ENCODE results near the gene CELF1.

CELF1 gene

GRCh38 chr11:47508240-47508957 is 44.5 kb downstream of the CELF1 start:
- H3K36me3 Mint-ChIP-seq (ENCODE audit: insufficient read depth) = peaks cover 37% of the 10 kb centered on the region
- H3K4me1 Mint-ChIP-seq (ENCODE audit: low read depth in 2 of 2) = peaks cover 44 to 72% of the 10 kb centered on the region in 2 donors
- DNase-seq = no peak
- ATAC-seq (replicated peaks) = no peak
- no peaks in the 10 kb centered on the region for H3K27me3 Mint-ChIP-seq
- H3K27ac Mint-ChIP-seq = peak overlapping the region; percentile 59 to 80
- H3K4me3 Mint-ChIP-seq = peak overlapping the region; percentile 7 to 35
- H3K9me3 Mint-ChIP-seq = no peaks in the 10 kb centered on the region

GRCh38 chr11:47507563-47508239 is 45.2 kb downstream of the CELF1 start:
- DNase-seq (no peak), ATAC-seq (replicated peaks) (peak; percentile 5)
- Mint-ChIP-seq H3K4me3 (peak overlapping the region; percentile 7 to 35), H3K27me3 (no peaks in the 10 kb centered on the region), H3K4me1 (ENCODE audit: low read depth in 2 of 2) (peaks cover 51 to 78% of the 10 kb centered on the region in 2 donors), H3K9me3 (no peaks in the 10 kb centered on the region), H3K27ac (peak overlapping the region; percentile 59 to 80), H3K36me3 (ENCODE audit: insufficient read depth) (peaks cover 36% of the 10 kb centered on the region)

GRCh38 chr11:47506795-47507562 is 46.0 kb downstream of the CELF1 start:
- ATAC-seq (replicated peaks) (peak; percentile 37), DNase-seq (no peak)
- H3K4me3 Mint-ChIP-seq = peak overlapping the region; percentile 2 to 32
- no peaks in the 10 kb centered on the region for H3K27me3 Mint-ChIP-seq
- peak overlapping the region; percentile 26 to 80 for H3K27ac Mint-ChIP-seq
- H3K36me3 Mint-ChIP-seq (ENCODE audit: insufficient read depth) = peaks cover 31% of the 10 kb centered on the region
- H3K9me3 Mint-ChIP-seq = no peaks in the 10 kb centered on the region
- peaks cover 52 to 78% of the 10 kb centered on the region in 2 donors for H3K4me1 Mint-ChIP-seq (ENCODE audit: low read depth in 2 of 2)

DNA sequence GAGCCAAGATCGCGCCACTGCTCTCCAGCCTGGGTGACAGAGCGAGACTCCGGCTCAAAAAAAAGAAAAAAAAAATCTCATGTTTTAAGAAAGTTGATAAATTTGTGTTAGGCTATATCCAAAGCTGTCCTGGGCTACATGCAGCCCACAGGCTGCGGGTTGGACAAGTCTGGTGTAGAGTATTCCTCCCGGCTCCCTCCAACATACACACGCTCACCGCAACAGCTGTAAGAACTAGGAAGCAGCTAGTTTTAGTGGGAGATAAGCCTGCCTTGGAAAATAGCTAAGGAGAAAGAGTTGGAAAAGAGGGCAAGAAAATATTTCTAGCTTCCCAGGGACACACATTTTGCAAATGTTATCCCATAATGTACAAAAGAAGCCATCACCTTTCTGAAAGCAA is 46.6 kb downstream of the CELF1 start:
- no peaks in the 10 kb centered on the region for H3K9me3 Mint-ChIP-seq
- no peaks in the 10 kb centered on the region for H3K27me3 Mint-ChIP-seq
- peaks cover 52 to 72% of the 10 kb centered on the region in 2 donors for H3K4me1 Mint-ChIP-seq (ENCODE audit: low read depth in 2 of 2)
- peak overlapping the region in 1 of 2 donors; percentile 2 for H3K4me3 Mint-ChIP-seq
- H3K36me3 Mint-ChIP-seq (ENCODE audit: insufficient read depth) = peaks cover 34% of the 10 kb centered on the region
- peak overlapping the region in 1 of 2 donors; percentile 26 for H3K27ac Mint-ChIP-seq
- ATAC-seq (replicated peaks) (no peak), DNase-seq (no peak)

DNA sequence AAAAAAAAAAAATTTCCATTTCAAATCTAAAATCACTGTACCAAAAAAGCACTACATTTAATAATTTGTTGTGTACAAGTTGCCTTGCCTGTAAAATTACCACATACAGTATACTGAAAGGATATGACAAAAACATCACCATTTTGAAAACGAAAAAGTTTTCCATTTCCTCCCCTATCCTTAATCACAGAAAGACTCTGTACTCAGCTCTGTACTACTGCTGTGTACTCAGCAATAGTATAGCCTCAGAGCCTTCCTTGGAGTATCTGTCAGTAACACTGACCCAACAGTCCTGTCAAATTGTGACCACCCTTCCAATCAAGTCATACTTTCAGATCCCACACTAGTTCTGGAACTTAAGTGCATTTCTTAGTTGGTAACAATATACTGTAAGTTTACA is 48.0 kb downstream of the CELF1 start:
- Mint-ChIP-seq H3K27me3 (no peaks in the 10 kb centered on the region), H3K9me3 (no peaks in the 10 kb centered on the region), H3K36me3 (ENCODE audit: insufficient read depth) (peaks cover 30% of the 10 kb centered on the region), H3K4me3 (no peak overlapping the region), H3K4me1 (ENCODE audit: low read depth in 2 of 2) (peaks cover 50 to 65% of the 10 kb centered on the region in 2 donors), H3K27ac (peak overlapping the region; percentile 16 to 49)
- DNase-seq (no peak), ATAC-seq (replicated peaks) (no peak)

GRCh38 chr11:47503227-47503626 is 49.7 kb downstream of the CELF1 start:
- peaks cover 41 to 59% of the 10 kb centered on the region in 2 donors for H3K4me1 Mint-ChIP-seq (ENCODE audit: low read depth in 2 of 2)
- H3K27ac Mint-ChIP-seq = peak overlapping the region in 1 of 2 donors; percentile 5
- no peak for DNase-seq
- H3K27me3 Mint-ChIP-seq = no peaks in the 10 kb centered on the region
- no peak for ATAC-seq (replicated peaks)
- peaks cover 29% of the 10 kb centered on the region for H3K36me3 Mint-ChIP-seq (ENCODE audit: insufficient read depth)
- no peaks in the 10 kb centered on the region for H3K9me3 Mint-ChIP-seq
- H3K4me3 Mint-ChIP-seq = no peak overlapping the region

DNA sequence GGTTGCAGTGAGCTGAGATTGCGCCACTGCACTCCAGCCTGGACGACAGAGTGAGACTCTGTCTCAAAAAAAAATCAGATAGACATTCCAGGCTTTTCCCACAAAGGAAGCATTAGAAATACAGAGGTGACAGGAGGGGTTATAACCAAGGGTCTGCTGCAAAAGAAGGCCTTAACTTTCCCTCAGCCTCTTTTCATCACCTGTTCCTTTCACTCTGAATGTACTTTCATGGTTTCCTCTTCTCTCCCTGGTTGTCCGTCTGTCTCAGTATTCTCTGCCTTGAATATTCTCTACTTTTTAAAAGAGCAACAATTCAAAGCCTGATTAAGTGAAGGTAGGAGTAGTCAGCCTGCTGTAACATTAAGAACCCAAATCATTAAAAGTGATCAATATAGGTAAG is 50.2 kb downstream of the CELF1 start:
- Mint-ChIP-seq H3K4me3 (no peak overlapping the region), H3K36me3 (ENCODE audit: insufficient read depth) (peaks cover 31% of the 10 kb centered on the region), H3K27me3 (no peaks in the 10 kb centered on the region), H3K4me1 (ENCODE audit: low read depth in 2 of 2) (peaks cover 40 to 54% of the 10 kb centered on the region in 2 donors), H3K9me3 (no peaks in the 10 kb centered on the region), H3K27ac (peak overlapping the region in 1 of 2 donors; percentile 5)
- no peak for ATAC-seq (replicated peaks)
- no peak for DNase-seq

DNA sequence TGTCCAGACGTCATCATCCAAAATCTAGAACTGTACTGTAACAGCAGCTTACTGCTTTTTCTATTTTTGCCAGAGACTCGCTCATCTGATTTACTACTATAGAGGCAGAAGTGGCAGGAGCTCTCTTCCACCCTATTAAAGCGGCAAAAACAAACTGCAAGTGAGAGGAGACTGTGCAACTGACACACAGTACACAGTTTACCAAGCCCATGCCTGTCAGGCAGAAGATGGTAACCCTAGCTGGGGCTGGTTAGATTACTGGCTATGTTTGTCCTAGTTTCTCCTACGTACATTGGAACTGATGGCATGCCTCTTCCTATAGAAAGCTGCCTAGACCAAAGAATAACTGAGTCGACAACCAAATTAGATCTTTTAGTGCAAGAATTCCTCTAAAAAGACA is 51.8 kb downstream of the CELF1 start:
- Mint-ChIP-seq H3K4me1 (ENCODE audit: low read depth in 2 of 2) (peaks cover 31 to 39% of the 10 kb centered on the region in 2 donors), H3K9me3 (no peaks in the 10 kb centered on the region), H3K27ac (peak overlapping the region; percentile 36 to 73), H3K27me3 (no peaks in the 10 kb centered on the region), H3K36me3 (ENCODE audit: insufficient read depth) (peaks cover 32% of the 10 kb centered on the region), H3K4me3 (no peak overlapping the region)
- DNase-seq = no peak
- no peak for ATAC-seq (replicated peaks)

- no peaks in the 10 kb centered on the region for H3K9me3 Mint-ChIP-seq
- no peak overlapping the region for H3K4me3 Mint-ChIP-seq
- H3K4me1 Mint-ChIP-seq (ENCODE audit: low read depth in 2 of 2) = peaks cover 28 to 35% of the 10 kb centered on the region in 2 donors
- no peaks in the 10 kb centered on the region for H3K27me3 Mint-ChIP-seq
- peak overlapping the region; percentile 39 to 73 for H3K27ac Mint-ChIP-seq
- peaks cover 22% of the 10 kb centered on the region for H3K36me3 Mint-ChIP-seq (ENCODE audit: insufficient read depth)
- ATAC-seq (replicated peaks) = no peak
- no peak for DNase-seq
Measured at GRCh38 chr11:47500121-47500520, 52.8 kb downstream of the CELF1 start.

GRCh38 chr11:47499614-47500013 is 53.3 kb downstream of the CELF1 start:
- H3K27me3 Mint-ChIP-seq = no peaks in the 10 kb centered on the region
- peaks cover 25 to 31% of the 10 kb centered on the region in 2 donors for H3K4me1 Mint-ChIP-seq (ENCODE audit: low read depth in 2 of 2)
- H3K4me3 Mint-ChIP-seq = no peak overlapping the region
- DNase-seq (no peak), ATAC-seq (replicated peaks) (no peak)
- H3K36me3 Mint-ChIP-seq (ENCODE audit: insufficient read depth) = peaks cover 20% of the 10 kb centered on the region
- H3K27ac Mint-ChIP-seq = peak overlapping the region; percentile 25 to 39
- H3K9me3 Mint-ChIP-seq = no peaks in the 10 kb centered on the region

DNA sequence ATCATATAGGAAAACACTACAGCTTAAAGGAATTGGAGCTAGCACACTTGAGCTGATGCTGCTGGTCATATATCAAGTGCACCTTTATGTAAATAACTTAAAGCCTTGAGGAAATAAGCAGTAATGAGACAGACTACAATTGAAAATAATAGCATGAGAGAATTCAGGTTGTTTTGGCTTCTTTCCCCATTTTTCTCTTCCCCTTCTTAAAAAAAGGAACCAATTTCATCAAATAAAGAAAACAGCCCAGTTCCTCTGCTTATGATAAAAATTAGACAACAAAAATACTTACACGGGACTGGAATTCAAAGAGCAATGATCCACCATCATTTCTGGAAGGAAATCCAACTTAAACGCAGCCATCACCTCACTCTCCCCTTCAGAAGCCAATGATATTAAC is 53.8 kb downstream of the CELF1 start:
- Mint-ChIP-seq H3K36me3 (ENCODE audit: insufficient read depth) (peaks cover 19% of the 10 kb centered on the region), H3K4me1 (ENCODE audit: low read depth in 2 of 2) (peaks cover 25 to 33% of the 10 kb centered on the region in 2 donors), H3K27ac (peak overlapping the region; percentile 25 to 39), H3K9me3 (no peaks in the 10 kb centered on the region), H3K27me3 (no peaks in the 10 kb centered on the region), H3K4me3 (no peak overlapping the region)
- no peak for DNase-seq
- no peak for ATAC-seq (replicated peaks)

GRCh38 chr11:47498584-47499152 is 54.3 kb downstream of the CELF1 start:
- H3K9me3 Mint-ChIP-seq = no peaks in the 10 kb centered on the region
- no peak overlapping the region for H3K4me3 Mint-ChIP-seq
- H3K4me1 Mint-ChIP-seq (ENCODE audit: low read depth in 2 of 2) = peaks cover 25 to 33% of the 10 kb centered on the region in 2 donors
- DNase-seq (no peak), ATAC-seq (replicated peaks) (no peak)
- H3K27me3 Mint-ChIP-seq = no peaks in the 10 kb centered on the region
- H3K27ac Mint-ChIP-seq = peak overlapping the region; percentile 25 to 39
- H3K36me3 Mint-ChIP-seq (ENCODE audit: insufficient read depth) = peaks cover 18% of the 10 kb centered on the region

DNA sequence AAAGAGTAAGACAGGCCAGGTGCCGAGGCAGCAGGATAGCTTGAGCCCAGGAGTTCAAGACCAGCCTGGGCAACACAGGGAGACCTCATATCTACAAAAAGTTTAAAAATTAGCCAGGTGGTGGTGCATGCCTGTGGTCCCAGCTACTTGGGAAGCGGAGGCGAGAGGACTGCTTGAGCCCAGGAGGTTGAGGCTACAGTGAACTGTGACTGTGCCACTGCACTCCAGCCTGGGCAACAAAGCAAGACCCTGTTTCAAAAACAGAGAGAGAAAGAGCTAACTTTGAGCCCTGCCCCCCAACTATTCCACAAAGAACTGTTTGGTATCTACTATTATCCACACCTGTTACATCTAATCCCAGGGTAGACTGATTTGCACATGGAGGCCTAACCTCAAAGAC is 54.8 kb downstream of the CELF1 start:
- peak overlapping the region in 1 of 2 donors; percentile 24 for H3K27ac Mint-ChIP-seq
- H3K4me1 Mint-ChIP-seq (ENCODE audit: low read depth in 2 of 2) = peaks cover 21 to 29% of the 10 kb centered on the region in 2 donors
- no peaks in the 10 kb centered on the region for H3K9me3 Mint-ChIP-seq
- no peak overlapping the region for H3K4me3 Mint-ChIP-seq
- peaks cover 19% of the 10 kb centered on the region for H3K36me3 Mint-ChIP-seq (ENCODE audit: insufficient read depth)
- DNase-seq (no peak), ATAC-seq (replicated peaks) (no peak)
- no peaks in the 10 kb centered on the region for H3K27me3 Mint-ChIP-seq
